SK-N-SH treated with all-trans-retinoic acid at 6 μM for 48 hours (cell line): Measurements from ENCODE around the gene ZEB2.

Experiments
- ARNTL ChIP-seq: fragments of 450-650 bp; formaldehyde crosslinking; IDR thresholded peaks from 2 replicates; pipeline ENCODE4 v1.5.0; 2020; ENCODE audit warnings: low read depth, mild to moderate bottlenecking, moderate library complexity, borderline replicate concordance
- CSDC2 ChIP-seq: fragments of 250-450 bp; sonication (Bioruptor Pico); IDR thresholded peaks from 2 replicates; pipeline ENCODE4 v1.5.0; 2020; ENCODE audit warnings: mild to moderate bottlenecking, moderate library complexity
- GLIS3 ChIP-seq: fragments of 250-450 bp; sonication (Bioruptor Pico); IDR thresholded peaks from 2 replicates; pipeline ENCODE4 v1.5.0; 2020; ENCODE audit warnings: mild to moderate bottlenecking, moderate library complexity
- TCF4 ChIP-seq: fragments of 250-450 bp; sonication (Bioruptor Pico); IDR thresholded peaks from 2 replicates; pipeline ENCODE4 v1.8.0; 2021; ENCODE audit warnings: mild to moderate bottlenecking, moderate library complexity, borderline replicate concordance
- TOX ChIP-seq: fragments of 250-450 bp; sonication (Bioruptor Pico); IDR thresholded peaks from 2 replicates; pipeline ENCODE4 v1.8.0; 2021; ENCODE audit warnings: mild to moderate bottlenecking, moderate library complexity, borderline replicate concordance
- ZFP30 ChIP-seq: fragments of 450-650 bp; formaldehyde crosslinking; IDR thresholded peaks from 2 replicates; pipeline ENCODE4 v1.5.0; 2022; ENCODE audit warnings: mild to moderate bottlenecking, moderate library complexity
- ZNF565 ChIP-seq: fragments of 450-650 bp; formaldehyde crosslinking; conservative IDR thresholded peaks from 2 replicates; pipeline ENCODE4 v1.5.0; 2020; ENCODE audit warnings: low read depth, mild to moderate bottlenecking, moderate library complexity
- ZNF8 ChIP-seq: fragments of 450-650 bp; formaldehyde crosslinking; IDR thresholded peaks from 2 replicates; pipeline ENCODE4 v1.5.0; 2020; ENCODE audit warnings: mild to moderate bottlenecking, moderate library complexity
- TF ChIP-seq, protein P1 (sequence below): fragments of 250-450 bp; sonication (Bioruptor Pico); IDR thresholded peaks from 2 replicates; pipeline ENCODE4 v1.8.0; 2020; ENCODE audit warnings: mild to moderate bottlenecking, moderate library complexity, borderline replicate concordance

DNA sequence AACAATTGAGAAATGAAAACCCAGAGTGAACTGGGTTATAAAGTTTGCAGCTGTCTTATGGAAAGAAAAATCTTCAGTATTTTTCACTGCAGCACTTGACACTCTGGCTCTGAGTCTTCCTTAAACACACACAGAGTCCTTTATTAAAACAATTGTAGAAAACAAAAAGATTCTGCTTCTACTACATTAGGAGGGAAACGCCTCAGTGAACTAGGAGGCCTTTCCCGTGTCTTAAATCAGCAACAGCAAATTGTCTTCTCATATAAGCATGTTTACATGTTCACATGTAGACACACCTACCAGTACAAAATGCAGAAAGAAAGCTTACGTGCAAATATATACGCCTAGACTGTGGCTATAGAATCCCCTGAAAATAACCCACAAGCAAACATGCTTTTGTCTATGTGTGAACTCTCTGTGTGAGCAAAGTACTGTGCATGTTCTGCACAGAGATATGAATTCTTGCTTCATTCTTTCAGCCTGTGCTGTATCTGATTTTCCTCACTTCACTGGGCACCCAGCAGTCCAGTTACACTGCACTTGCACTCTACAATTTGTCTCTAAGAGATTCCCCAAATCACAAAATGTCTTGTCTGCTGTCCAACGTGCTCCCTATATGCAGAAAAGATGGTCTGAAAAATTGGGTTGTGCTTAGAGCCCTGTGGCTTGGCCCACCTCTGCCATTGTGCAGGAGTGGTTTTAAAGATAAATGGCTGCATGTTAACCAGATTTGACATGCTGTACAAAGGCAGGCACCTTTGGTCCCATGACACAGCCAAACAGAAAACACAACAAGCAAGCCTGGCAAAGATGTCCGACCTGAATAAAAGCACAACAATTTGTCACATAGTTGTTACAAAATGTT lies 24.5 kb downstream of the ZEB2 start:
- TF ChIP-seq ZNF565 (CRISPR knock-in tag): no peak
- no peak for TF ChIP-seq TCF4
- TF ChIP-seq ARNTL: no peak
- TF ChIP-seq TOX: no peak
- TF ChIP-seq ZFP30 (CRISPR knock-in tag): no peak
- TF ChIP-seq CSDC2 (CRISPR knock-in tag): no peak
- TF ChIP-seq ZNF8 (CRISPR knock-in tag): no peak
- TF ChIP-seq, protein P1, sequence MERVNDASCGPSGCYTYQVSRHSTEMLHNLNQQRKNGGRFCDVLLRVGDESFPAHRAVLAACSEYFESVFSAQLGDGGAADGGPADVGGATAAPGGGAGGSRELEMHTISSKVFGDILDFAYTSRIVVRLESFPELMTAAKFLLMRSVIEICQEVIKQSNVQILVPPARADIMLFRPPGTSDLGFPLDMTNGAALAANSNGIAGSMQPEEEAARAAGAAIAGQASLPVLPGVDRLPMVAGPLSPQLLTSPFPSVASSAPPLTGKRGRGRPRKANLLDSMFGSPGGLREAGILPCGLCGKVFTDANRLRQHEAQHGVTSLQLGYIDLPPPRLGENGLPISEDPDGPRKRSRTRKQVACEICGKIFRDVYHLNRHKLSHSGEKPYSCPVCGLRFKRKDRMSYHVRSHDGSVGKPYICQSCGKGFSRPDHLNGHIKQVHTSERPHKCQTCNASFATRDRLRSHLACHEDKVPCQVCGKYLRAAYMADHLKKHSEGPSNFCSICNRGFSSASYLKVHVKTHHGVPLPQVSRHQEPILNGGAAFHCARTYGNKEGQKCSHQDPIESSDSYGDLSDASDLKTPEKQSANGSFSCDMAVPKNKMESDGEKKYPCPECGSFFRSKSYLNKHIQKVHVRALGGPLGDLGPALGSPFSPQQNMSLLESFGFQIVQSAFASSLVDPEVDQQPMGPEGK (CRISPR knock-in tag): no peak
- TF ChIP-seq GLIS3 (CRISPR knock-in tag): no peak
